ENCODE data around the gene IQGAP2.

The IQGAP2 gene

GRCh38 chr5:76482984-76483383 is 79.9 kb downstream of the IQGAP2 start:
- TF ChIP-seq CTCF (IDR thresholded peaks at IDR 0.05; ENCODE audit: borderline replicate concordance, insufficient read depth, low read depth, low read length), result no peak
- H3K4me3 ChIP-seq (ENCODE audit: low read depth, low read length), result no peak overlapping the region

DNA sequence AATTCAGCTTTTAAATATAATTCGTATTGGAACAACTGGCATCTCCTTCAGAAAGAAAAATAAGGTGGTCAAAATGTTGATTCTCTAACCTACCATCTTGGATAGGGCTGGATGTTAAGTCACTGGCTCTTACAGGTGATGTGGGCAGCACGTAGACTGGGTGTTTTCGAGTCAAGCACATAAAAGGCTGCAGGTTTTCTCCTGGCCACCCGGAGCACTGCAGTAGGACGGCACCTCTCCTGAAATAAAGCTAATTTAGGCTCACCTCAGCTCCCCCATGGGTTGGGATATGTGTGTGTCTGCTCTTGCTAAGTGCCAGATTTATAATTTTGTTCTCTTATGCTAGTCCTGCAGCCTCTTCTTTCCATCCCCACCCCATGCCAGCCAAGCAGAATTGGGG is 80.3 kb downstream of the IQGAP2 start:
- H3K4me3 ChIP-seq (ENCODE audit: low read depth, low read length), result no peak overlapping the region
- TF ChIP-seq CTCF (IDR thresholded peaks at IDR 0.05; ENCODE audit: borderline replicate concordance, insufficient read depth, low read depth, low read length), result peak; percentile 27; the same call in 1 of the 2 replicates

GRCh38 chr5:76483881-76484280 is 80.8 kb downstream of the IQGAP2 start:
- no peak for TF ChIP-seq CTCF (IDR thresholded peaks at IDR 0.05; ENCODE audit: borderline replicate concordance, insufficient read depth, low read depth, low read length)
- no peak overlapping the region for H3K4me3 ChIP-seq (ENCODE audit: low read depth, low read length)

GRCh38 chr5:76485511-76485910 is 82.4 kb downstream of the IQGAP2 start:
- TF ChIP-seq CTCF (IDR thresholded peaks at IDR 0.05; ENCODE audit: borderline replicate concordance, insufficient read depth, low read depth, low read length), result no peak
- H3K4me3 ChIP-seq (ENCODE audit: low read depth, low read length), result no peak overlapping the region

DNA sequence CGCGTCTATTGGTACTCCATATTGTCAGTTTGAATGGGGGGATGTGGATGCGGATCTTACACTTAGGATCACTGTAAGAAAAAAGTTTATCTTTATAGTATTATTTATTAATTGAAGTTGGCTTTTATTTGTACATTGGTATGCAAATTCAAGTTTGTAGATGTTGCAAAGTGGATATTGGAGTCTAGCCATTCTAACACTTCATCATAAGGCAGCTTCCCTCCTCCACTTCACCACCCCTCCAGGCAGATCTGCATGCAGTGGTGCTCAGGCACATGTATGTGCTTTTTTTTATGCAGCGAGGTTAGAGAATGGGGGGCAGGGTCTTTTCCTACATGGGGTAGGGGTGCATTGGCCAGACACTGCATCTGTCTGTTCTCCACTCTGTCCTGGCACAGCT is 84.3 kb downstream of the IQGAP2 start:
- no peak for TF ChIP-seq CTCF (IDR thresholded peaks at IDR 0.05; ENCODE audit: borderline replicate concordance, insufficient read depth, low read depth, low read length)
- H3K4me3 ChIP-seq (ENCODE audit: low read depth, low read length), result no peak overlapping the region

DNA sequence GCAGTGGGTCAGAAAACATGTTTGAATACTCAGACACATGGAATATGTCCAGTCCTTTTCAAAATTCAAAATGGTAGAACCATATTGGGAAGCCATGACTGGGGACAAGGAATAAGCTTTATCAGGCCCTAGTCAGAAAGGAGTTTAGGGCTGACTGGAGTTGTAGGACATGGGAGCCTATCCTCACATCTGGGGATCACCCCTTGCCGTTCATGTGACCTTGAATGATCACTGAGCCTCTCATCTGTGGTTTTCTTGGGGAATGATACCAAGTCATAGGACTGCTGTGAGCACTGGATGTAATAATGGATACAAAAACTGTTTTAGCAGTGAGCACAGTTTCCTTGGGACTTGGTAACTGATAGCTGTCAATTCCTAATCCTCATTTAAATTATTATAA is 84.7 kb downstream of the IQGAP2 start:
- TF ChIP-seq CTCF (IDR thresholded peaks at IDR 0.05; ENCODE audit: borderline replicate concordance, insufficient read depth, low read depth, low read length), result no peak
- H3K4me3 ChIP-seq (ENCODE audit: low read depth, low read length), result no peak overlapping the region

DNA sequence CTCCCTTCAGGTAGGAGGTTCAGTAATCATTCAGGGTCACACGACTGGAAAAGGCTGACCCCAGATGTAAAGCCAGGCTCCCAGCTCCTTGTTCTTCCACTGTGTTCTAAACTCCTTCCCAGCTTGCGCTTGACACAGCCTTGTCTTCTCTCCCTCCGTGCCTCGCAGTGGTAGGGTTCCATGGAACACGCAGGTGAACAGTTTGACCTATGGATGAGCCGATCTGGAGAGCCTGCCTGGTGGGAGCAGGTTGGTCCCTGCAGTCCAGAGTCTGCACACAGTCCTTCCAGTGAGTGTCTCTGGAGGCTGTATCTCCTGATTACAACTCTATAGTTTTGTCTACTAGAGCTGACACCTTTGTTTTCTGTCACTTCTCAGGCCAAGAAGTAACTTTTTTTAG is 85.9 kb downstream of the IQGAP2 start:
- no peak for TF ChIP-seq CTCF (IDR thresholded peaks at IDR 0.05; ENCODE audit: borderline replicate concordance, insufficient read depth, low read depth, low read length)
- no peak overlapping the region for H3K4me3 ChIP-seq (ENCODE audit: low read depth, low read length)

Data from GM12875 (cell line).